ENCODE measurements around the gene LMAN1L. TPM values are rescaled to one million over a fixed set of nuclear protein-coding genes. Genes with fewer than 3 reads are reported as not detected.

Gene LMAN1L
- polyA plus RNA-seq, 1 donor (not counting 4 experiments of a cell fraction or from before 2014, with no cell fraction given): not detected

DNA sequence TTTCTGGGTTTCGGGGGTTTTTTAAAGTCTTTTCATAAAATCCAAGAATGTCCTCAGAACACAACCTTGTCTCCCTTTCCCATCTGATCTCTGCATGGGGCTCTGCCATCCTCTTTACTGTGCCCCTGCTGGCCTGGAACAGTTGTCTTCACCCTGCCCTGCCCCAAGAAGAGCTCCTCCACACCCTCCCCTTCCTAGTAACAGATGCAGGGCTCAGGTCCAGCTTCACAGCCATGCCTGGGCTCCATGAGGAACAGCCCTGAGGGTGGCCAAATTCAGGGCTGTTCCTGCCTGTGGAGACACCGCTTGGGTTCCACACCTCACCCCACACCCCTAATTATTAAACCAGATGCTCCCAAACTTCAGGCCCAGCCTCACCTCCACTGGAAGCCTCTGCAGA lies 43.2 kb downstream of the LMAN1L start:
- Histone ChIP-seq H3K4me1 (ENCODE audit: control insufficient read depth, extremely low read depth, insufficient read depth, low read length) (peaks cover 21% of the 10 kb centered on the region), H3K79me2 (ENCODE audit: control insufficient read depth, insufficient read depth, low read length) (peaks cover 14% of the 10 kb centered on the region), H3K27me3 (ENCODE audit: control insufficient read depth, extremely low read depth, insufficient read depth, low read length) (no peaks in the 10 kb centered on the region), H3K4me3 (ENCODE audit: control insufficient read depth in 2 of 3, extremely low read depth in 1 of 3, insufficient read depth in 2 of 3, low read depth in 1 of 3, low read length in 3 of 3) (no peak overlapping the region), H4K20me1 (ENCODE audit: control insufficient read depth, extremely low read depth, insufficient read depth, low read length) (no peaks in the 10 kb centered on the region), H3K36me3 (ENCODE audit: control insufficient read depth in 2 of 2, extremely low read depth in 1 of 2, insufficient read depth in 2 of 2, low read length in 2 of 2) (peaks cover 28 to 30% of the 10 kb centered on the region in 2 experiments), H3K27ac (ENCODE audit: control insufficient read depth, insufficient read depth, low read length) (no peak overlapping the region), H3K4me2 (ENCODE audit: control insufficient read depth, extremely low read depth, insufficient read depth, low read depth, low read length) (no peak overlapping the region), H3K9ac (ENCODE audit: control insufficient read depth, extremely low read depth, insufficient read depth, low read length) (no peak overlapping the region), H2AFZ (ENCODE audit: control insufficient read depth, low read length) (no peak overlapping the region), H3K9me3 (ENCODE audit: control insufficient read depth, low read depth, low read length) (no peaks in the 10 kb centered on the region), H3K9me1 (ENCODE audit: control insufficient read depth, extremely low read depth, insufficient read depth, low read length) (peaks cover 6% of the 10 kb centered on the region)
- dilution Hi-C loops (cut with MboI; ENCODE audit: extremely low pct_ligation_motif_present, low sequenced_read_pairs): no loop called here
- TF ChIP-seq, protein P1, sequence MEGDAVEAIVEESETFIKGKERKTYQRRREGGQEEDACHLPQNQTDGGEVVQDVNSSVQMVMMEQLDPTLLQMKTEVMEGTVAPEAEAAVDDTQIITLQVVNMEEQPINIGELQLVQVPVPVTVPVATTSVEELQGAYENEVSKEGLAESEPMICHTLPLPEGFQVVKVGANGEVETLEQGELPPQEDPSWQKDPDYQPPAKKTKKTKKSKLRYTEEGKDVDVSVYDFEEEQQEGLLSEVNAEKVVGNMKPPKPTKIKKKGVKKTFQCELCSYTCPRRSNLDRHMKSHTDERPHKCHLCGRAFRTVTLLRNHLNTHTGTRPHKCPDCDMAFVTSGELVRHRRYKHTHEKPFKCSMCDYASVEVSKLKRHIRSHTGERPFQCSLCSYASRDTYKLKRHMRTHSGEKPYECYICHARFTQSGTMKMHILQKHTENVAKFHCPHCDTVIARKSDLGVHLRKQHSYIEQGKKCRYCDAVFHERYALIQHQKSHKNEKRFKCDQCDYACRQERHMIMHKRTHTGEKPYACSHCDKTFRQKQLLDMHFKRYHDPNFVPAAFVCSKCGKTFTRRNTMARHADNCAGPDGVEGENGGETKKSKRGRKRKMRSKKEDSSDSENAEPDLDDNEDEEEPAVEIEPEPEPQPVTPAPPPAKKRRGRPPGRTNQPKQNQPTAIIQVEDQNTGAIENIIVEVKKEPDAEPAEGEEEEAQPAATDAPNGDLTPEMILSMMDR (optimal IDR thresholded peaks at IDR 0.05 in 1 of 3, IDR thresholded peaks at IDR 0.05 in 1 of 3, conservative IDR thresholded peaks at IDR 0.05 in 1 of 3; ENCODE audit: extremely low read depth in 1 of 3, insufficient read depth in 2 of 3, low read length in 3 of 3): no peak
- TF ChIP-seq EZH2 (IDR thresholded peaks at IDR 0.05; ENCODE audit: low read length): no peak
- DNase-seq (ENCODE audit: low read depth, low spot score): no peak
- no peak for FAIRE-seq

DNA sequence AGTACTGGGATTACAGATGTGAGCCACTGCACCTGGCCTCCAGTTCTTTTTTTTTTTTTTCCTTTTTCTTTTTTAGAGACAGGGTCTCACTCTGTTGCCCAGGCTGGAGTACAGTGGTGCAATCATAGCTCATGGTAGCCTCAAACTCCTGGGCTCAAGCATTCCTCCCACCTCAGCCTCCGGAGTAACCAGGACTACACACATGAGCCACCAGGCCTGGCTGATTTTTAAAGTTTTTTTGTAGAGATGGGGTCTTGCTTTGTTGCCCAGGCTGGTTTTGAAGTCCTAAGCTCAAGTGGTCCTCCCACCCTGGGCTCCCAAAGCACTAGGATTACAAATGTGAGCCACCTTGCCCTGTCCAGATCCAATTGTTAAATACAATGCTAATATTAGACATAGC lies 43.9 kb downstream of the LMAN1L start:
- no peak for FAIRE-seq

More for the DNA sequence above, 43.9 kb downstream of the LMAN1L start:
- Histone ChIP-seq H3K9me3 (ENCODE audit: control insufficient read depth, low read depth, low read length) (no peaks in the 10 kb centered on the region), H2AFZ (ENCODE audit: control insufficient read depth, low read length) (no peak overlapping the region), H3K79me2 (ENCODE audit: control insufficient read depth, insufficient read depth, low read length) (peaks cover 19% of the 10 kb centered on the region), H3K4me3 (ENCODE audit: control insufficient read depth in 2 of 3, extremely low read depth in 1 of 3, insufficient read depth in 2 of 3, low read depth in 1 of 3, low read length in 3 of 3) (no peak overlapping the region), H3K4me1 (ENCODE audit: control insufficient read depth, extremely low read depth, insufficient read depth, low read length) (peaks cover 21% of the 10 kb centered on the region), H3K9ac (ENCODE audit: control insufficient read depth, extremely low read depth, insufficient read depth, low read length) (no peak overlapping the region), H4K20me1 (ENCODE audit: control insufficient read depth, extremely low read depth, insufficient read depth, low read length) (no peaks in the 10 kb centered on the region), H3K27ac (ENCODE audit: control insufficient read depth, insufficient read depth, low read length) (no peak overlapping the region), H3K9me1 (ENCODE audit: control insufficient read depth, extremely low read depth, insufficient read depth, low read length) (peaks cover 6% of the 10 kb centered on the region), H3K36me3 (ENCODE audit: control insufficient read depth in 2 of 2, extremely low read depth in 1 of 2, insufficient read depth in 2 of 2, low read length in 2 of 2) (peaks cover 22 to 24% of the 10 kb centered on the region in 2 experiments), H3K27me3 (ENCODE audit: control insufficient read depth, extremely low read depth, insufficient read depth, low read length) (no peaks in the 10 kb centered on the region), H3K4me2 (ENCODE audit: control insufficient read depth, extremely low read depth, insufficient read depth, low read depth, low read length) (no peak overlapping the region)
- dilution Hi-C loops (cut with MboI; ENCODE audit: extremely low pct_ligation_motif_present, low sequenced_read_pairs): no loop called here
- TF ChIP-seq EZH2 (IDR thresholded peaks at IDR 0.05; ENCODE audit: low read length): no peak
- TF ChIP-seq, protein P1 (optimal IDR thresholded peaks at IDR 0.05 in 1 of 3, IDR thresholded peaks at IDR 0.05 in 1 of 3, conservative IDR thresholded peaks at IDR 0.05 in 1 of 3; ENCODE audit: extremely low read depth in 1 of 3, insufficient read depth in 2 of 3, low read length in 3 of 3): no peak
- no peak for DNase-seq (ENCODE audit: low read depth, low spot score)
